Anterior cingulate cortex (tissue), 58 donors: Measurements from ENCODE around the gene ASXL2.
"Not testable (repeated sequence)": the region's sequence is repeated elsewhere in the genome, so short reads cannot be mapped to it uniquely, and the experiment has no call there.

Experiments used
- DNase-seq, 58 donors: peaks; one replicate each; lab custom pipeline; 2025; lab: John Stamatoyannopoulos, UW

Gene ASXL2

GRCh38 chr2:25838152-25838756 is 40.0 kb downstream of the ASXL2 start:
- no peak for DNase-seq

DNA sequence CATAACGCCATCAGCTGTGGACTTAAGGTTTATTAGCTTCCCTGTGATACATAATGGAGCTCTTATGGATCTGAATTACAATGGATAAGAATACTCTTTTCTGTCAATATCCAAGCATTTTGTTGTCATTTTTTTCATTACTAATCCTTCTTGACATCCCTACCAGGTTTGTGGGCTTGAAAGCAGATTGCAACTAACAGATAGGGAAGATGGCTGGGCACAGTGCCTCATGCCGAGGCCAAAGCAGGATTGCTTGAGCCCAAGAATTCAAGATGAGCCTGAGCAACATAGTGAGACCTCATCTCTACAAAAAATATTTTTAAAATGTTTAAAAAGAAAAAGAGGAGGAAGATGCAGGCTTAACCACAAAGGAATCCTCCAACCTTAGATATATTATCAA is 42.4 kb downstream of the ASXL2 start:
- DNase-seq = no peak

- no peak for DNase-seq
Observed at GRCh38 chr2:25833566-25833965, 44.7 kb downstream of the ASXL2 start.

DNA sequence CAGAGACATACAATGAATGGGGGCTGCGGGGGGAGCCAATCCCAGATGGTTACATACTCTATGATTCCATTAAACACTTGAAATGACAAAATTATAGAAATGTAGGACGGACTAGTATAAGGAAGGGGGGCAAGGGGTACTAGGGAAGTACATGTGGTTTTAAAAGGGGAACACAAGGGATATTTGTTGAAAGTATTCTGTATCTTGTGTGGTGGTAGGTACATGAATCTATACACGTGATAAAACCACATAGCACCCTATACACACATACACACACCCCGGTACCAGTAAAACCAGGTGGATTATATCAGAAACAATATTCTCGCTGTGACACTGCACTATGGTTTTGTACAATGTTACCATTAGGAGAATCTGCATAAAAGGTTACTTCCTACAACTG is 45.4 kb downstream of the ASXL2 start:
- no peak for DNase-seq

DNA sequence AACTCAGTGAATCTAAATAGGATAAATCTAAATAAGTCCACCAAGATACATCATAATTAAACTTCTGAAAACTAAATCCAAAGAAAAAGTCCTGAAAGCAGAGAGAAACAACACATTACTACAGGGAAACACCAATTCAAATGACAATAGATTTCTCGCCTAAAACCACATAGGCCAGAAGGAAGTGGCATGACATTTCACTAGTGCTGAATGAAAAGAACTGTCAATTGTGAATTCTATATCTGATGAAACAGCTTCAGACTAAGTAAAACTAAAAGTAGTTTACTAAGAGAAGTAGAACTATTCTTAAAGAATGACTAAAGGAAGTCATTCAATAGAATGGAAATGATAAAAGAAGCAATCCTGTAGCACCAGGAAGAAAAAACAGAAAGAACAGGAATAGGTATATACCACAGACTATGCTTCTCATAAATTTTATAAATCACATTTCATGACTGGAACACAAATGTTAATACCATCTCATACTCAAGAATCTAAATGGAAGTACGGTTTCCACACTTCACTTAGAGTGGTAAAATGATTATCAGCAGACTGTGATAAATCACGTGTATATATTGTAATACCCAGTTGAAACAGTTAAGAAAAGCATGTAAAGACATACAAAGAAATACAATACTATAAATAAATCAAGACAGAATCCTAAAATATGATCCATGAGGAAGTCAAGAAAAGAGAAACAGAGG is 46.4 kb downstream of the ASXL2 start:
- DNase-seq = no peak

- no peak for DNase-seq
Observed at GRCh38 chr2:25829828-25830227, 48.5 kb downstream of the ASXL2 start.

DNA sequence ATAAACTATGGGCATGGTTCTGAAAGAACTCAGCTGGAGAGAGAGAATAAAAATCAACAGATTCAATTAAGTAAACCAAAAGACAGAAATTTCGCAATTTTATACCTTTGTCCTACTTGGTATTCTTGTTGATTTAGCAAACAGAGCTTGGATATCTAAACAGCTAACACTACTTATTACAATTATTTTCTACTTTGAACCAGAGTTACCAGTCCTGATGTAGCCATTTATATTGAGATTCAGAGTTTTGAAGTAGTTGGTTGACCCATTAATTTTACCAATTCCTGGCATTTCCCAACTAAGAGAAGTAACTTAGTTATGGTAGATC is 48.9 kb downstream of the ASXL2 start:
- no peak for DNase-seq

- not testable (repeated sequence) for DNase-seq
Observed at GRCh38 chr2:25828532-25829376, 49.5 kb downstream of the ASXL2 start.

DNA sequence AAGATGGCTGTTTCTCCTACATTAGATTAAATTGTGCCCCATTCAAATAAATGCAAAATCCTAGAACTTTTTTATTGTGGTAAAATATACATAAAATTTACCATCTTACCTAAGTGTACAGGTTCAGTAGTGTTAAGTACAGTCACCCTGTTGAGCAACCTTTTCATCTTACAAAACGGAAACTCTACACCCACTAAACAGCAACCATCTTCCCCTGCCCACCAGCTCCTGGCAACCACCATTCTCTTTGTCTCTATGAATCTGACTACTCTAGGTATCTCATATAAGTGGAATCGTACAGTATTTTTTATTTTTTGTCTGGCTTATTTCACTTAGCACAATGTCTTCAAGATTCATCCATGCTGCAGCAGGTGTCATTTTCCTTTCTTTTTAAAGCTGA is 53.0 kb downstream of the ASXL2 start:
- DNase-seq = no peak

- no peak for DNase-seq
Observed at GRCh38 chr2:25824718-25825117, 53.6 kb downstream of the ASXL2 start.

DNA sequence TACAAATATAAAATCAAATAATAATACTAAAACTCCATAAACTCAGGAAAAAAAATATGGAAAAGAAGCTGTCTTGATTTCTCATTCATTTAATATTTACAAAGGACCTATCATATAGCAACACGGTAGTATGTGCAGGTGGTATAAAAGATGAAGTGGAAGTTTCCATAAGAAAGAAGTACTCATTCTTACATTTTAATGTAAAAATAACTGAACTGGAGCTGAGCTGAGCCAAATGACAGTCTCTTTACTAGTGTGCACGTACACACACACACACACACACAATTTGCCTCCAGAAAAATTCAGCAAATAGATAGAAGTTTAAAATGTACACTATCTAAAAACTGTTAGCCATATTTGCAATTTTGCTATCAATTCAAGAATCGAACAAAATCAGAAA is 54.1 kb downstream of the ASXL2 start:
- no peak for DNase-seq

DNA sequence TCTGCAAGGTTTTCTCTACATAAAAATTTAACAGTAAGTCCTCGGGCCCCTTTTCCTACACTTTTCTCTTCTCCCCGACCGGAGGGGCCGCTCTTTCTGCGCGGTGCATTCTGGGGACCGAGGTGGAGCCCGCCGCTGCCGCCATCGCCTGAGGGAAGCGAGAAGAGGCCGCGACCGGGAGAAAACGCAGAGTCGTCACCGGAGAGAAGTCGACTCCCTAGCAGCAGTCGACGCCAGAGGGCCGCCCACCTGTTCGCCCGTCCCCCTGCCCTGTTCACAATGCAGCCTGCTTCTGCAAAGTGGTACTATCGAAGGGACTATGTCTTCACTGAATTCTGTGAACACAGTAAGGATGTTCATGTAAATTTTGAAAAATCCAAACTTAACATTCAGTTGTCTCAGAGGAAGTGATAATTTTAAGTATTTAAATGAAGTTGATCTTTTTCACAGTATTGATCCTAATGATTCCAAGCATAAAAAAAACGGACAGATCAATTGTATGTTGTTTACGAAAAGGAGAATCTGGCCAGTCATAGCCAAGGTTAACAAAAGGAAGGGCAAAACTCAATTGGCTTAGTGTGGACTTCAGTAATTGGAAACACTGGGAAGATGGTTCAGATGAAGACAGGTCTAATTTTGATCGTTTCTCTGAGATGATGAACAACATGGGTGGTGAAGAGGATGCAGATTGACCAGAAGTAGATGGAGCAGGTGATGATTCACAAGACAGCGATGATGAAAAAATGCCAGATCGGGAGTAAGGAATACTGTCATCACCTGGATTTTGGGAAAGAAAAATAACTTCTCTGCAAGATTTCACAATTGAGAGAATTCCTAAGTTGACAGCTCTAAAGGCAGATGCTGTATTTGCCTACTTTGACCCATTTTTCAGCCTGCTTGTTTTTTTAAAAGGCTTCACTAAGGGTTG is 55.8 kb downstream of the ASXL2 start:
- DNase-seq = peak in 47 of 58 donors; percentile 2 to 64 (median 21)

DNA sequence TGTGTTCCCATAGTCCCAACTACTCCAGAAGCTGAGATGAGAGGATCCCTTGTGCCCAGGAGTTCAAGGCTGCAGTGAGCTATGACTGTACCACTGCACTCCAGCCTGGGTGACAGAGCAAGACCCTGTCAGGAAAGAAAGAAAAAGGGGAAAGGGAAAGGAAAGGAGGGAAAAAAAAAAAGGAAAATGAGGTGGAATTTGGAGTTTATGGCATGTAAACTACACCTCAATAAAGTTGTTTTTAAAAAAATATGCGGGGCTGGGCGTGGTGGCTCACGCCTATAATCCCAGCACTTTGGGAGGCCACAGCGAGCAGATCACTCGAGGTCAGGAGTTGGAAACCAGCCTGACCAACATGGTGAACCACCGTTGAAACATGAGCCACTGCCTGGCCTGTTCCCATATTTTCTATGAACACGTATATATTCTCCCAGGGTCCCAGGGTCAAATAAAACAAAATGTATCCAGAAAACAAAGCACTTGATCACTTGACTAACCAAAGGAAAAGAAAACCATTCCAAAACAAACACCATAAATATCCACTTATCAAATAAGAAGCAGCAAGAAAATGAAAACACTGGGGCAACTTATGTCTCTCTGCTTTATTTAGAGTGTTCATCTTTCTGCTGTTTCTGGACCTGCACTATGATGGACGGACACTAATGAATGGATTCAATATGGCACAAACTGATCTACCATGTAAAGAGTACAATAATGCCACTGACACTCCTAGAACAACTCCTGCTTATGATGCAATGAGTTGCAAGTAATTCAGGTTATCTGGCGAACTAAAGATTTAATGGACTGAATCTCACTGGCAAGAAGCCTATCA is 56.8 kb downstream of the ASXL2 start:
- DNase-seq = no peak

DNA sequence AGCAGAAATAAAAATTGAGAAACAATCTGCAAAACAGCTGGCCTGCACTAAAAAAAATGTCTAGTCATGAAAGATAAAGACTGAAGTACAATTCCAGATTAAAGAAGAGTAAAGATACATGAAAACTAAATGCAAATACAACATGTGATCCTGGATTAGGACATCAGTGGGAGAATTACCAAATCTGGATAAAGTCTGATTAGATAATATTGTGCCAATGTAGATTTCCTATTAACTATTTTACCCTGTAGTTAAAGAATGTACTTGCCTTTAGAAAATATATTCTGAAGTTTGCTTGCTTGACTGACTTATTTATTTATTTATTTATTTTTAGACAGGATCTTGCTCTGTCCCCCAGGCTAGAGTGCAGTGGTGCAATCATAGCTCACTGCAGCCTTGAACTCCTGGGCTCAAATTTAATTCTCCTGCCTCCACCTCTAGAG is 58.7 kb downstream of the ASXL2 start:
- no peak for DNase-seq

- no peak for DNase-seq
Observed at GRCh38 chr2:25817630-25818029, 60.7 kb downstream of the ASXL2 start.

- DNase-seq = no peak
Observed at GRCh38 chr2:25817006-25817405, 61.3 kb downstream of the ASXL2 start.

DNA sequence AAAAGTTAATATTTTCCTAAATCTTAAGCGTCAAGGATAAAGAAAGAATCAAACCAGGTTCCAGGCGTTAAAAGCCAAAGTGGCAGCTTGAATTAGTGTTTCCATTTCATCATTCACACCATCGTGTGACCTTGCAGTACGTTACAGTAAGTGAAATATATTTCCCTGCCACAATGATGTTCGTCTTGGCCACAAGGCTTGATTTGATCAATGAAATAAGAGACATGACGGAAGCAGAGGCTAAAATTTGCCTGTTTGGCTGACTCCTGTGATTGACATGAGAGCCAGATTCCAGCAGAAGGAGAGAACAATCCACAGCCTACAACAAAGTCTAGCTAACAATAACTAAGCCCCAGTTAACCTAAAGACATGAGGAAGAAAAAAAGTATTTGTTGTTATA is 62.0 kb downstream of the ASXL2 start:
- DNase-seq = no peak

DNA sequence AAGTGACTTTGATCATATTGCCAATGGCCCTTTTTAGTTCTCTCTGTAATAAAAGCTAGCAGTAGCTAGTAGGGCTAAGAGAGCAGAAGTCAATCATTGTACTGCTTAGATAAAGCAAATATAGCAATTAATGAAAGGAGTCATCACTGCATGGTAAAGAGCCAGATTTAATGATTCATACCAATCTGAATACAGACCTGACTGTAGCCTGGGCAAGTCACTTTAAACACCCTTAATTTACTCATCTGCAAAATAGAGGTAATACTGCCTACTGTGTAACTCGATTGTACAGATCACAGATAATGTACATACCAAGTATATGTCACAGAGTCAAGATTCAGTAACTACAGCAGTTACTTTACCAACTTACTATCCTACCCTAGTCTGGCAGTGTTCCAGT is 63.6 kb downstream of the ASXL2 start:
- DNase-seq = no peak

DNA sequence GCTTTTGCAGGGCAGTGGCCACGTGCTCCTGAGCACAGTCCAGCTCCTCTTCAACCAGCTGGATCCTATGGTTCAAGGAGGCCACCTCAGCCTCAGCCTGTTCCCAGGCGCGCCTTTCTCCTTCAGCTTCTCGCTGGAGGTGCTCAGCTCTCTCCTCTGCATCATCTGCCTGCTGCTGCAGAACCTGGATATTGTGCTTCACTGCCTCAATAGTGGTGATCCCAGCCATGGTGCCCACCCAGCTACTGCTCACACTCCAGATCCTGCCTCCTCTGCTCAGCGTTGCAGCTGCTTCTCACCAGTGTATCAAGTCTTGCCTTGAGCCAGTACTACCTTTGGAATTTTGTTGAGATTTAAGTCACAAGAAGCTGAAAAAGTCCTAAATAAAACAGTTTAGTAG is 67.9 kb downstream of the ASXL2 start:
- no peak for DNase-seq

DNA sequence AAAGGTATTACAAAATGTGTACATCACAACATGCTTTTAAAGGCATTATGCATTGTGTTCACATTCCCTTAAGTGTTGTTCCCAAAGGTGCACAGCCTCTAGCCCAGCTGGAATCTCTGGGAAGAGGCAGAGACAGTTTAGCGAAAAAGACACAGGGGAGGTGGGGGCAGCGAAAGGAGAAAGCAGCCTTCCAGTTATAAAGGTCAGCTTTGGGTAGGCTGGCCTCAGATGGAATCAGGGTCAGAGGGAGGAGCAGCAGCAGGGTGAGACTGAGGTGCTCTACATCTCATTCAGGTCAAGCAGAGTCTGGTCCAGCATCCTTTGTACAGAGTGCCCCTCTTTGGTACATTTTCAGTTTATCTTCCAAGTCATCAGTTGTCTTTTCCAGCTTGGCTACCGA is 68.6 kb downstream of the ASXL2 start:
- no peak for DNase-seq
